Activated B cell treated with CpG ODN at 0.5 μM for 24 hours (primary cell): Measurements from ENCODE around the gene EXOSC2. TPM values are rescaled to one million over a fixed set of nuclear protein-coding genes. Genes with fewer than 3 reads are reported as not detected.

Source experiments
- ATAC-seq: fragments of 200-7000 bp; cut with Tn5 transposase; one replicate; pipeline ENCODE4 v1.10.0; 2021; ENCODE audit warnings: low read depth, mild to moderate bottlenecking, moderate library complexity
- CTCF ChIA-PET: fragments of 350-600 bp; sonication (Branson Sonifier 250); formaldehyde crosslinking; loops from one replicate; lab custom pipeline; 2021; ENCODE audit warnings: antibody characterized with exemption; lab: Charles Lee
- POLR2A ChIA-PET: fragments of 350-600 bp; sonication (Branson Sonifier 250); formaldehyde crosslinking; loops from one replicate; lab custom pipeline; 2021; ENCODE audit warnings: antibody characterized with exemption; lab: Charles Lee
- DNase-seq: peaks from one replicate; pipeline ENCODE4 v3.0.0; 2022
- H3K27ac Mint-ChIP-seq: one replicate; pipeline ENCODE4 v1.8.0; 2020; ENCODE audit warnings: mixed read lengths
- H3K27me3 Mint-ChIP-seq: one replicate; pipeline ENCODE4 v1.8.0; 2021; ENCODE audit warnings: mixed read lengths
- H3K36me3 Mint-ChIP-seq: one replicate; pipeline ENCODE4 v1.8.0; 2021; ENCODE audit warnings: low read depth, mixed read lengths
- H3K4me1 Mint-ChIP-seq: one replicate; pipeline ENCODE4 v1.8.0; 2021; ENCODE audit warnings: mixed read lengths
- H3K4me3 Mint-ChIP-seq: one replicate; pipeline ENCODE4 v1.8.0; 2020; ENCODE audit warnings: mild to moderate bottlenecking, mixed read lengths
- H3K9me3 Mint-ChIP-seq: one replicate; pipeline ENCODE4 v1.8.0; 2020; ENCODE audit warnings: mixed read lengths
- CTCF ChIP-seq: fragments of 200-600 bp; IDR thresholded peaks from one replicate; pipeline ENCODE4 v1.8.0; 2022; ENCODE audit warnings: antibody characterized with exemption, mild to moderate bottlenecking
- intact Hi-C: fragments of 100-400 bp; cut with micrococcal nuclease; formaldehyde crosslinking; loops from one replicate; pipeline ENCODE4 v1.15.1; 2024
- total RNA-seq: library from RNA; stranded (reverse); gene quantifications from 2 replicates; pipeline ENCODE4 v1.2.3, GENCODE V29; 2022

EXOSC2 gene
- total RNA-seq, 1 donor from 2014 or later: 54.8 TPM

DNA sequence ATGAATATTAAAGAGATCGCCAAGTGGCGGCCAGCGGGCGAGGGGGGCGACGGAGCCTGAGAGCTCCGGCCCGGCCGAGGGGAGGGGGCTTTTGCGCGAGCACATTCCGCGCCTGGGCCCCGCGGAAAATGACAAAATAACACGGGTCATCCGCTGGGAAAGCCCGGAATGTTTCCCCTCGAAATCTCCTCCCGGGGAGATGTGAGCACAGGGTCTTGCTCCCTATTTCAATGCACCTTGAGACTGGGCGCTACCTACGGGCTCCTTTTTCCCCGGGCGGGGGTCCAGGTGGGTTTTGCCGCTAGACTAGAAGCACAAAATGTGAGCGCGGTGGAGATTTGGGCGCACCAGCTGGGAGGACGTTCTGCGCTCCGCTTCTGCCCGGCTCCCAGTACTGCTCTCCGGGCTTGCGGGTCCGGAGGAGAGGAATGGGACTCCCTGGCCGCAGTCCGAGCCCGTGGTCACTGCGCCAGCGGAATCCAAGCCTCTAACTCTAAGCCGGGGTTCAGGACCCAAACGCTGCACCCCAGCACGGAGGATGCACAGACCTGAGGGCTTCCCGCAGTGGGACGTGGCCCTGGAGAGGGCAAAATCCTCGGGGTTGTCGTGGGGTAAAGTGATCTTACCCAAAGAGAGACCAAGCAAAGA is 32.0 kb upstream of the EXOSC2 start:
- Mint-ChIP-seq H3K4me1 (peaks cover 41% of the 10 kb centered on the region), H3K27me3 (peaks cover 54% of the 10 kb centered on the region), H3K4me3 (no peak overlapping the region), H3K27ac (no peak overlapping the region), H3K36me3 (no peaks in the 10 kb centered on the region), H3K9me3 (peaks cover 2% of the 10 kb centered on the region)
- ChIA-PET POLR2A (no interaction called here), CTCF (no interaction called here)
- intact Hi-C loops: loop anchor here (10.0 kb wide), 1 partner anchor 1933 kb away; no protein-coding TSS in a partner anchor
- ATAC-seq: no peak
- TF ChIP-seq CTCF: no peak
- DNase-seq: no peak

- Mint-ChIP-seq H3K4me3 (peak overlapping the region; percentile 58), H3K27me3 (peaks cover 50% of the 10 kb centered on the region), H3K36me3 (no peaks in the 10 kb centered on the region), H3K27ac (no peak overlapping the region), H3K9me3 (no peaks in the 10 kb centered on the region), H3K4me1 (peaks cover 43% of the 10 kb centered on the region)
- CTCF ChIA-PET: no interaction called here
- TF ChIP-seq CTCF: no peak
- no peak for DNase-seq
- POLR2A ChIA-PET: no interaction called here
- intact Hi-C loops: loop anchor here (10.0 kb wide), 1 partner anchor 1932 kb away; no protein-coding TSS in a partner anchor
- no peak for ATAC-seq
Measured at GRCh38 chr9:130662099-130662969, 31.2 kb upstream of the EXOSC2 start.

GRCh38 chr9:130662970-130663257 is 30.7 kb upstream of the EXOSC2 start:
- ChIA-PET POLR2A (no interaction called here), CTCF (no interaction called here)
- intact Hi-C loops: loop anchor here (10.0 kb wide), 1 partner anchor 1932 kb away; no protein-coding TSS in a partner anchor
- H3K4me3 Mint-ChIP-seq: peak overlapping the region; percentile 58
- no peak overlapping the region for H3K27ac Mint-ChIP-seq
- no peaks in the 10 kb centered on the region for H3K9me3 Mint-ChIP-seq
- no peak for TF ChIP-seq CTCF
- peak; percentile 25 for ATAC-seq
- DNase-seq: no peak
- H3K36me3 Mint-ChIP-seq: no peaks in the 10 kb centered on the region
- peaks cover 51% of the 10 kb centered on the region for H3K27me3 Mint-ChIP-seq
- peaks cover 43% of the 10 kb centered on the region for H3K4me1 Mint-ChIP-seq

GRCh38 chr9:130663258-130663976 is 30.2 kb upstream of the EXOSC2 start:
- Mint-ChIP-seq H3K4me1 (peaks cover 42% of the 10 kb centered on the region), H3K36me3 (no peaks in the 10 kb centered on the region), H3K27ac (no peak overlapping the region), H3K27me3 (peaks cover 51% of the 10 kb centered on the region), H3K9me3 (no peaks in the 10 kb centered on the region), H3K4me3 (peak overlapping the region; percentile 58)
- TF ChIP-seq CTCF: no peak
- DNase-seq (no peak), ATAC-seq (no peak)
- intact Hi-C loops: loop anchor here (10.0 kb wide), 1 partner anchor 1931 kb away; no protein-coding TSS in a partner anchor
- CTCF ChIA-PET: no interaction called here
- POLR2A ChIA-PET: no interaction called here

GRCh38 chr9:130663977-130664250 is 29.7 kb upstream of the EXOSC2 start:
- no peak for DNase-seq
- peaks cover 49% of the 10 kb centered on the region for H3K27me3 Mint-ChIP-seq
- H3K9me3 Mint-ChIP-seq: no peaks in the 10 kb centered on the region
- intact Hi-C loops: loop anchor here (10.0 kb wide), 1 partner anchor 1931 kb away; no protein-coding TSS in a partner anchor
- ChIA-PET POLR2A (no interaction called here), CTCF (no interaction called here)
- H3K36me3 Mint-ChIP-seq: no peaks in the 10 kb centered on the region
- no peak overlapping the region for H3K4me3 Mint-ChIP-seq
- no peak overlapping the region for H3K27ac Mint-ChIP-seq
- no peak for ATAC-seq
- no peak for TF ChIP-seq CTCF
- H3K4me1 Mint-ChIP-seq: peaks cover 40% of the 10 kb centered on the region
